ENCODE data around the gene EHHADH. TPM values are rescaled to one million over a fixed set of nuclear protein-coding genes. Genes with fewer than 3 reads are reported as not detected.

The EHHADH gene
- total RNA-seq, 1 donor = 6.5 TPM

DNA sequence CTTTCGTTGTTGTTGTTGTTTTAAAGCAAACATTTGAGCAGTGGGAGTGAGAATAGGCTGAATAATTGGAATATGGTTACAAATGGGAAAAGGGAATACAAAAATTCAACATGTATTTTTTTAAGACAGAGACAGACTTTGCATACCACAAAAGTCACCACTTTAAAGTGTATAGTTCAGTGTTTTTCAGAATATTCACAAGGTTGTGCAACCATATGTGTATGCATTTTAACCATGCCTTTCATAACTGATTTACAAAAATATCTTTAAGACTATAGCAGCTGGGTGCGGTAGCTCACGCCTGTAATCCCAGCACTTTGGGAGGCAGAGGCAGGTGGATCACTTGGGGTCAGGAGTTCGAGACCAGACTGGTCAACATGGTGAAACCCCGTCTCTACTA, 41.3 kb downstream of the EHHADH start:
- TF ChIP-seq, protein P1, sequence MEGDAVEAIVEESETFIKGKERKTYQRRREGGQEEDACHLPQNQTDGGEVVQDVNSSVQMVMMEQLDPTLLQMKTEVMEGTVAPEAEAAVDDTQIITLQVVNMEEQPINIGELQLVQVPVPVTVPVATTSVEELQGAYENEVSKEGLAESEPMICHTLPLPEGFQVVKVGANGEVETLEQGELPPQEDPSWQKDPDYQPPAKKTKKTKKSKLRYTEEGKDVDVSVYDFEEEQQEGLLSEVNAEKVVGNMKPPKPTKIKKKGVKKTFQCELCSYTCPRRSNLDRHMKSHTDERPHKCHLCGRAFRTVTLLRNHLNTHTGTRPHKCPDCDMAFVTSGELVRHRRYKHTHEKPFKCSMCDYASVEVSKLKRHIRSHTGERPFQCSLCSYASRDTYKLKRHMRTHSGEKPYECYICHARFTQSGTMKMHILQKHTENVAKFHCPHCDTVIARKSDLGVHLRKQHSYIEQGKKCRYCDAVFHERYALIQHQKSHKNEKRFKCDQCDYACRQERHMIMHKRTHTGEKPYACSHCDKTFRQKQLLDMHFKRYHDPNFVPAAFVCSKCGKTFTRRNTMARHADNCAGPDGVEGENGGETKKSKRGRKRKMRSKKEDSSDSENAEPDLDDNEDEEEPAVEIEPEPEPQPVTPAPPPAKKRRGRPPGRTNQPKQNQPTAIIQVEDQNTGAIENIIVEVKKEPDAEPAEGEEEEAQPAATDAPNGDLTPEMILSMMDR (IDR thresholded peaks at IDR 0.05; ENCODE audit: insufficient read depth, low read depth, low read length) = no peak
- no peak for DNase-seq (ENCODE audit: low read depth)
- H3K4me3 ChIP-seq (ENCODE audit: low read depth, low read length) = no peak overlapping the region

DNA sequence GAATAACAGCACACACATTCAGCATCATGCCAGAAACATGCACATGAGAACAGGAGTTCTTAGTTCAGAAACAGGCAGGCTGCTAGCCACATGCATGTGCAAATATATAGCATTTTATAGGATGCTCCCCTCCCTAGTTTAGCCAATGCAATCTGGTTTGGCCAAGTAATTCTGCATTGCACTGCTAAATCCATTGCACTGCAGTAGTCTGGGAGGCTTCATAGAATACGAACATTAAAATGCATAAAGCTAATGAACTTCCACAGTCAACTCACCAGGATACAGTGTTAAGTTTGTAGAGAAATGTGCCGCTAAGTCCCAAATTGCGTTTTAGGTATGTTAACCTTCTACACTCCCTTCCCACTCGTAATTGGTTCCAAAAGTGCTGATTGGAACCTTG, 41.8 kb downstream of the EHHADH start:
- no peak for DNase-seq (ENCODE audit: low read depth)
- TF ChIP-seq, protein P1 (IDR thresholded peaks at IDR 0.05; ENCODE audit: insufficient read depth, low read depth, low read length) = no peak
- no peak overlapping the region for H3K4me3 ChIP-seq (ENCODE audit: low read depth, low read length)

DNA sequence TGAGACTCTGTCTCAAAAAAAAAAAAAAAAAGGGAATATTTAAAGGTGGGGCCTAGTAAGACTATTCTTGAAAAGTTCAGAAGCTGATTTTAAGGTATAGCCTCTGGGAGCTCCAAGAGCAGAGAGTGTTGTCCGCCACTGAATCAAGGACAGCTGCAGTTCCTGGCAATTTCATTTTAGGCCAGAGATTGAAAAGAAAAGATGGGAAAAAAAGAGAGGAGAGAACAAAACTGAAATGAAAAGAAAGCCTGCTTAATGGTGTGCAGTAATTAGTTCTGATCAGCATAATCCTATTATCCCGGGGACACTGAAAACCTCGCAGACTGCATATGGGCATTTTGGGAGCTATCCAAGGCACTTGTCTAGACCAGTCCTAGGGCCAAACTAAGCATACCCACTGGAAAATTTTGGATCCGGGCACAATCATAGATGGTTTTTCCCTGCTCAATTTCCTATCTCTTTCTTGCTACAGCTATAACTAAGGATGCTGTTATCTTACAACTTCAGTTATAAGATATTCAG, 43.2 kb downstream of the EHHADH start:
- no peak for DNase-seq (ENCODE audit: low read depth)
- TF ChIP-seq, protein P1 (IDR thresholded peaks at IDR 0.05; ENCODE audit: insufficient read depth, low read depth, low read length) = no peak
- no peak overlapping the region for H3K4me3 ChIP-seq (ENCODE audit: low read depth, low read length)

DNA sequence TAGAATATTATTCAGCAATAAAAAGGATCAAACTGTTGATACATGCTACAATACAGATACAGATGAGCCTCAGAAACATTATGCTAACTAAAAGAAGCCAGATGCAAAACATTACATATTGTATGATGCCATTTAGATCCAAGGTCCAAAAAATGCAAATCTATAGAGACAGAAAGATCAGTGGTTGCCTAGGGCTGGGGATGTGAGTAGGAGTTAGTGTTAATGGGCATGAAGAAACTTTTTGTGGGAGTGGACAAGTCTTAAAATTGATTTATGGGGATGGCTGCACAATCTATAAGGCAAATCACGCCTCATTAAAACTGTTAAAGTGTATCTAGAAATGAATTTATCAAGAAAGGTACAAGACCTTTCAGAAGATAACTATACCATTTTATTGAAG, 45.0 kb downstream of the EHHADH start:
- no peak overlapping the region for H3K4me3 ChIP-seq (ENCODE audit: low read depth, low read length)
- DNase-seq (ENCODE audit: low read depth) = no peak
- TF ChIP-seq, protein P1 (IDR thresholded peaks at IDR 0.05; ENCODE audit: insufficient read depth, low read depth, low read length) = no peak

DNA sequence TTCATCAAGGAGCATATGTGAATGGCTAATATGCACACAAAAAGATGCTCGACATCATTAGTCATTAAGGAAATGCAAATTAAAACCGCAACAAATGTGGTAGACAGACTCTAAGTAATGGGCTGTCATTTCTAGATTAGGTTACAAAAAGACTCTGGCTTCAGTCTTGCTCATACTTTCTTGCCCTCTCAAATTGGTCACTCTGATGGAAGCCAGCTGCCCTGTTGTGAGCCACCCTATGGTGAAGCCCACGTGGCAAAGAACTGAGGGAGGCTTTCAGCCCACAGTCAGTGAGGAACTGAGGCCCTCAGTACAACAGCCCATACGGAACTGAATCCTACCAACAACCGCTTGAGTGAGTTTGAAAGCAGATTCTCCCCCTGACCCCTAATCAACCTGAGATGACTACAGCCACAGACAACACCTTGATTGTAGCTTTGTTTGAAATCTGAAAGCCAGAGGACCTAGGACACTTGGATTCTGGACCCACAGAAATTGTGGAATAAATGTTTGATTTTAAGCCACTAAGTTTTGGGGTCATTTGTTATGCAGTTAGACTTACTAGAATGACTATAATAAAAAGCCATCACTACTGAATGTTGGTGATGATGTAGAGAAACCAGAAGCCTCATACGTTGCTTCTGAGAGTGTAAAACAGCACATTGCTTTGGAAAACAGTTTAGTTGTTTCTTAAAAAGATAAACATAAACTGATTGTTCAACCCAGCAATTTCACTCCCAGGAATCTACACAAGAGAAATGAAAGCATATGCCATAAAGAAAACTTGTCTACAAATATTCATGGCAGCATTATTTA, 45.7 kb downstream of the EHHADH start:
- H3K4me3 ChIP-seq (ENCODE audit: low read depth, low read length) = no peak overlapping the region
- DNase-seq (ENCODE audit: low read depth) = no peak
- TF ChIP-seq, protein P1 (IDR thresholded peaks at IDR 0.05; ENCODE audit: insufficient read depth, low read depth, low read length) = no peak

DNA sequence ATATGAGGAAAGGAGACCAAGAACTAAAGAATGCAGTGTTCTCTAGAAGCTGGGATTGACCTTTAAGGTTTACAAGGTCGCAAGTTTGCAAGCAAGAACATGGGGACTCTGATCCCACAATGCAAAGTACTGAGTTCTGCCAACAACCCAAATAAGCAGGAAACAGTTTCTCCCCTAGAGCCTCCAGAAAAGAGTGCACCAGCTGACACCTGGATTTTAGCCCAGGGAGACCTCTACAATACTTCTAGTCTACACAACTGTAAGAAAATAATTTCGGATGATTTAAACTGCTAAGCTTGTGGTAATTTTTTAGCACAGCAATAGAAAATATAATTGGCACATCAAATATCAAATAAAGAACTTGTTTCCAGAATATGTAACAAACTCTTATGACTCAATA, 46.4 kb downstream of the EHHADH start:
- TF ChIP-seq, protein P1 (IDR thresholded peaks at IDR 0.05; ENCODE audit: insufficient read depth, low read depth, low read length) = no peak
- H3K4me3 ChIP-seq (ENCODE audit: low read depth, low read length) = no peak overlapping the region
- no peak for DNase-seq (ENCODE audit: low read depth)
